GM23248 (cell line): ENCODE data around the gene RAD51B.

Experiments
- EZH2 ChIP-seq: fragments of 200-600 bp; sonication (generic); IDR thresholded peaks from 2 replicates; pipeline ENCODE4 v1.6.1; 2018; ENCODE audit warnings: antibody characterized with exemption, mild to moderate bottlenecking; ENCODE audit not compliant: insufficient read depth, poor library complexity, severe bottlenecking
- EZH2phosphoT487 ChIP-seq: fragments of 200-600 bp; sonication (generic); IDR thresholded peaks from 2 replicates; pipeline ENCODE4 v1.6.1; 2018; ENCODE audit warnings: antibody characterized with exemption, moderate library complexity, mild to moderate bottlenecking, low read depth; ENCODE audit not compliant: insufficient read depth

GRCh38 chr14:68389943-68390342 is 570.4 kb downstream of the RAD51B start:
- TF ChIP-seq EZH2 (no peak), EZH2phosphoT487 (no peak)
